ENCODE results near the gene GALNT17.
"Not testable (repeated sequence)": the region's sequence is repeated elsewhere in the genome, so short reads cannot be mapped to it uniquely, and the experiment has no call there.

The GALNT17 gene

GRCh38 chr7:71236230-71237105, 104.5 kb downstream of the GALNT17 start:
- no peak for DNase-seq (ENCODE audit: low read depth)

DNA sequence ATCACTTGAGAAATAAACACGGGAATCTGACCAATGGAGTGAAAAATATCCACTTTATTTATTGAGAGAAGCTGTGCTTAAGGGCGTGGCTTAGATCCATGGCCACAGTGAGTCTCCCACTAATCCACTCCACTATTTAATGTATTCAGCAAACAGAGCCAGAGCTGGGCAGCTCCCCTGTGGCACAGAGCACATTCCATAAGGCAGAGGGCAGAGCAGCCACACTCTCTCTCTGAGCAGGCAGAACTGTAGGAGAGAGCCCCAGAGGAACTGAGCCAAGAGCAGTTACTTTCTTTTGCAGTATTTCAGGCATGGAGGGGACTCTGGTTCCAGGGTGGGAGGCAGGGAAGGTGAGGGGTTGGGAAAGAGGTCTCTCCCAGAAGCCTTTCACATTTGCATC, 106.0 kb downstream of the GALNT17 start:
- DNase-seq (ENCODE audit: low read depth): no peak

- no peak for DNase-seq (ENCODE audit: low read depth)
Observed at GRCh38 chr7:71238581-71239295, 106.8 kb downstream of the GALNT17 start.

GRCh38 chr7:71239586-71240268, 107.8 kb downstream of the GALNT17 start:
- DNase-seq (ENCODE audit: low read depth): no peak

DNA sequence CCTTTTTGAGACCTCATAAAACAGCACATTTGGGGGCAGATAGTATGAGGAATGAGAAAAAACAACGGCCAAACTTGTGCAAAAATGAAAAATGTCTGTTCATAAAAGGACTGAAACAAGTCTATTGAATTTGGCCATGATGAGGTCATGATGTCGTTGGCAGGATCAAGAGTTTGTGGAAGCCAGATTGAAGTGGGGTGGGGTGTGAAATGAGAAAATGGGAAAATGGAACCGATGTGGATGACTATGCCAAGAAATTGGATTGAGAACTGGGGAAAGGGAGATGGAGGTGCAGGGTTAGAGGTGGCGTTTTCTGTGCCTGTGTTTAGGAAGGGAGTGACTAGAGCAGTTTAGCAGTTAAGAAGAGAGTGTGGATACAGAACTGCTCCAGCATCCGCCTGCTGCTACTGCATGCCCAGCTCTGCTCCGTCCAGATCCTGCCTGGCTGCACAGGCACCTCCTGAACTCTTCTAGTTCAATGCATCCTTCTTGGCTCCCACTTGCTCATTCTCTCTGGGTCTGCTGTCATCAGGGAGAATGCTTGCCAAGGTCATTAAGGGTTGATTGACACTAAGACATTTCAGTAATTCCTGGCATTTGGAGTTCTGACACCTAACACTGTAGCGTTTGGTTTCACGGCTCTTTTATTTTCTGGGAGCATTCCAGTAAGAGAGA, 111.9 kb downstream of the GALNT17 start:
- DNase-seq (ENCODE audit: low read depth): no peak

DNA sequence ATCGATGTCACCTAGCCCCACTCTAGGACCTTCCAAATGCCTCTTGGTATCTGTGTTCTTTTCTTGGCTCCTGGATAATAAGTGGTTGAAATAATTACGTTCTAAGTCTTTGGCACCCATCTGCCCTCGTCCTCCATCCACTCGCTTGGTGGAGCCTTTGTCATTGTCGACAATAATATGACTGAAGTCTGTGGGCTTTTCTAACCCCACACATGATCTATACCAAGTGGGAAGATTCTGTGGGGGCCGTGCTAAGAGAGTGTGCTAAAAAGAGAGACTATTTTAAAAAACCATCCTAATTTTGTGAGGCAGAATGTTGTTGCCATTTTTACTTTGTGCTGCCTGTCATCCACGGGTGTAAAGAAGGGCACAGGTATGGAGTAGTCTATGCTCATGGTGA, 113.1 kb downstream of the GALNT17 start:
- no peak for DNase-seq (ENCODE audit: low read depth)

- no peak for DNase-seq (ENCODE audit: low read depth)
Observed at GRCh38 chr7:71251706-71252105, 119.8 kb downstream of the GALNT17 start.

- no peak for DNase-seq (ENCODE audit: low read depth)
Observed at GRCh38 chr7:71254751-71255150, 122.8 kb downstream of the GALNT17 start.

DNA sequence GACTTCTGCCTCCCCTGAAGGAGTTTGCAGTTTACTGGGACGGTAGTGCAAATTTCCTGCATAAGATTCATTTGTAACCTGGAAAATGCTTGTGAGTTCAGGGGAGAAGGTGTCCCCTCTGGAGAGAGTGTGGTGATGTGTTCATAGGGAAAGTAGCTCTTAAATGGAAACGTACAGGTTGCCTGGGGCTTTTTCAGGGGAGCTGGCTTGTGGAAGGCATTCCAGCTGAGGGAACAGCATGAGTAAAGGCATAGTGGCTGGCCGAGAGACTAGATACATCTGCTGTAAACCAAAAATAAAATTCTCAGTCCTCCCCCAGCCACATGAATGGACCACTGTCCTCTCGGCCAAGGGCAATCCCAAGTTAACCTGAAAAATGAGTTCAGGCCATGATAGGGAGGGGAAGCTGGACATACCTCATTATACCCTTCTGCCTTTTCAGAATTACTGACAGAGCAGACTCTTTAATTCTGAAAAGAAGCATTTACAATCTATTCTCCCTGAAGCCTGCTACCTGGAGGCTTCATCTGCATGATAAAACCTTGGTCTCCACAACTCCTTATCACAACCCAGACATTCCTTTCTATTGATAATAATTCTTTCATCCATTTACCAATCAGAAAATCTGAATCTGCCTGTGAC, 123.7 kb downstream of the GALNT17 start:
- DNase-seq (ENCODE audit: low read depth): no peak

DNA sequence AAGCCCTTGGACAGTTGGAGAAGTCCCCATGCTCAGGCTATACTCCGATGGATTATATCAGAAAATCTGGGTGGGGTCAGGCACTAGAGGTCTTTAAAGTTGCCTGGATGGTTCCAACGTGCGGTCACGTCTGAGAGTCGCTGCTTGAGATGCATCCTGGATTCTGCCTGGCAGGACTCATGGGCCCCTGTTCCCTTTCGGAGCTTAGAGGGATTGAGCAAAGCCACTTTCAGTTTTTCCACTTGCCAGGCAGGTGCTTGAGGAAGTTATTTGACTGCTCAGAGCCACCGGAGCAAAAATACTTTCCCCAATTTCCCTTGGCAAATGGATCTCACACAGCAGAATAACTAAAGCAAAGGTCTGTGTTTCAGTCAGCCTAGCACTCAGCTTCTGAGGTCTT, 129.1 kb downstream of the GALNT17 start:
- DNase-seq (ENCODE audit: low read depth): no peak

DNA sequence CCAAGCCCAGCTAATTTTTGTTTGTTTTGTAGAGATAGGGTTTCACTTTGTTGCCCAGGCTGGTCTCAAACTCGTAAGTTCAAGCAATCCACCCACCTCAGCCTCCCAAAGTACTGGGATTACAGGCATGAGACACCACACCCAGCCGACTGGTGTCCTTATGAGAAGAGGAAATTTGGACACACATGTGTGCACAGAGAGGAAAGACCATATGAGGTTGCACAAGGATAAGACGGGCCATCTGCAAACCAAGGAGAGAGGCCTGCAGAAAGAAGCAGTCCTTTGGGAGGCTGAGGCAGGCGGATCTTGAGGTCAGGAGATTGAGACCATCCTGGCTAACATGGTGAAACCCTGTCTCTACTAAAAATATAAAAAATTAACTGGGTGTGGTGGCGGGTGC, 130.9 kb downstream of the GALNT17 start:
- not testable (repeated sequence) for DNase-seq (ENCODE audit: low read depth)

DNA sequence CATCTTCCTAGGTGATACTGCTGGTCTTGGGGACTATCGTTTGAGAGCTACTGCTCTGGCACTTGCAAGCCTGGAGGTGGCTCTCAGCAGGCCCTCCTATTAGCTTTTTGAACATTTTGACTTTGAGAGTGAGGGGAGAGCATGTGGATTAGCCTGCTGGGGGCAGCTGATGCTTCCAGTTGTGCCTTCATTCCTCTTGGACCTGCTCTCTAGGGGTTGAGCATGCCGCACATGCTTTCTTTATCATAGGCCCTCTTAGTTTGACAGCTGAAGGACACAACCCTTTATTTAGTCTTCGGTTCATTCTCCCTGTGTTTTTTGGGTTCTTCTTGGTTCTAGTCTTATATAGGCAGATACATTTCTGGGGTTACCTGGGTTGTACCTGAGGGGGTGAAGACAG, 132.1 kb downstream of the GALNT17 start:
- no peak for DNase-seq (ENCODE audit: low read depth)

DNA sequence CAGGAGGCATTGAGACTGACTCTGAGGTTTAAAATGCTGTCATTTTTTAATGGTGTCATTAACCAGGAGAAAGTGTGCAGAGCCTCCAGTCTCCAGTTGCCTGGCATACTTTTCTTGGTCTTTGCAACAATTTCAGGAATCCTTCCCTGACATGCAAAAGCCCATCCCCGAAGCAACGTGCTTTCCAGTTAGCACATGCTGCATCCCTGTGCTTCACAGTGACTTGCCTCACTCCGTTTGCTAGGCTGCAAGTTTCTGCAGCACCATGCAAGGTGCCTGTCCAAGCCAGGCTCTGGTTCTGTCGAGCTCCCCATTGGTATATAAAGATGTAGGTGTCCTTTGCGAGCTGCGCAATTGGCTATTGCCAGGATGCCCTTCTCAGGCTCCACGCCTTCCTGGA, 135.0 kb downstream of the GALNT17 start:
- no peak for DNase-seq (ENCODE audit: low read depth)

- DNase-seq (ENCODE audit: low read depth): no peak
Observed at GRCh38 chr7:71267734-71268469, 136.0 kb downstream of the GALNT17 start.

DNA sequence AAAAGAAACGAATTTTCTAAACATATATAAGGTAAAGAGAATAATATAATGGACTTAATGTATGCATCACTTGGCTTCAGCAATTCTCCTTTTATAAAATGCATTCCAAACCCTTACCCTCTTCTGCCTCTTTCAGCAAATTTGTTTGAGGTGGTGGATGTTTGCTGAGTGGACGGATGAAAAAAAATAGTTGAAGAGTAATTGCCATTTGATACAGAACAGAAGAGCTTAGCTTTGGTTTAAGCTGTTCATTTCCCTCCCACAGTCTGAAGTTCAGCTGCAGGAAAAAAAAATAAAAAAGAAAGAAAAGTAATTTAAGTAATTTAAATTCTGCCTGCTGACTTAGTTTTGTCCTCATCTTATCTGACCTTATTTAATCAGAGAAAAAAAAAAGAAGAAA, 138.6 kb downstream of the GALNT17 start:
- DNase-seq (ENCODE audit: low read depth): no peak

DNA sequence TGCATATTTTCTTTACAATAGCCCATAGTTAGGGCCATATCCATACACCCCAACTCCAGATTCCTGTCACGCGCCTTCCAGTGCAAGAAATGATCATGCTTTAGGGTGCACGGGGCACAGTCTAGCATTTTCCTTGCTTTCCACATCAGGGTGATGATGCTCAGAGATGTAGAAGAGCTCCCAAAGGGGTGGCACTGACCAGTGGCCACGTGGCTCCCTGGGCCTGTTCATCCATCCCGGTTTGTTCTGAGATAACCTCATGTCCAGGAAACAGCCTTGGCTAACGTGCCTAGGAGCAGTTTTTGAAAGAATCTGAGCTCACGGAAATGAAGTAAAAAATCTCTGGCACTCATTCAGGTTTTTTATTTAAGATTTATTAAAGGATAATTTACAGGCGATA, 139.3 kb downstream of the GALNT17 start:
- DNase-seq (ENCODE audit: low read depth): no peak

- DNase-seq (ENCODE audit: low read depth): no peak
Observed at GRCh38 chr7:71272509-71273490, 140.9 kb downstream of the GALNT17 start.

- DNase-seq (ENCODE audit: low read depth): no peak
Observed at GRCh38 chr7:71278257-71278656, 146.3 kb downstream of the GALNT17 start.

DNA sequence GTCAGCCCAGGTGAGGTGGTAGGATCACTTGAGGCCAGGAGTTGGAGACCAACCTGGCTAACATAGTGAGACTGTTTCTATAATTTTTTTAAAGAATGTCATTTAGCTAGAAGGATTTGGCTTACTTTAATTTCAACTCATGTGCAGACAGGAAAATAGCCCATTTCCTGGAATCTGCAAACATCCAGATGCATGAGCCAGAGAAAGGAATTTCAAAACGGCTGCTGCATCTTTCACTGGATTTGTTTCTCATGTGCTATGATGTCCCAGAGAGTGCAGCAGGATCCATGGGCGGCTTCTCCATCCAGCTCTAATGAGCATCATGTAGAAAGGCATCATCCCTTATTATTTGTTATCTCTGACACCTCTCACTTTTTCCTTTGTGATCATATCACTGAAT, 149.3 kb downstream of the GALNT17 start:
- DNase-seq (ENCODE audit: low read depth): no peak

GRCh38 chr7:71283802-71284201, 151.9 kb downstream of the GALNT17 start:
- DNase-seq (ENCODE audit: low read depth): no peak

All from activated gamma-delta T cell treated with anti-CD3 and anti-CD28 coated beads, Interleukin-2, amount 50 U/mL, for 16 hours (primary cell).